Measurements from ENCODE around the gene NDNF. TPM values are rescaled to one million over a fixed set of nuclear protein-coding genes. Genes with fewer than 3 reads are reported as not detected.

The NDNF gene
- total and polyA plus RNA-seq, 9 of the 15 experiments (the other 6 are each of a cell fraction or from before 2014, with no cell fraction given) = not detected

- TF ChIP-seq HINFP (tag; conservative IDR thresholded peaks at IDR 0.05; ENCODE audit: low read depth) (no peak), SIRT6 (IDR thresholded peaks at IDR 0.05; ENCODE audit: low read depth, low read length) (no peak), ZBTB2 (IDR thresholded peaks at IDR 0.05) (no peak), CHD7 (IDR thresholded peaks at IDR 0.05; ENCODE audit: low read depth, low read length) (no peak)
Measured at GRCh38 chr4:121077496-121077895, 5.2 kb upstream of the NDNF start (continued).

Data from K562 (cell line).